HFF-Myc (cell line): ENCODE measurements around the gene LBR.

ENCODE experiments used
- DNase-seq: peaks from one replicate; pipeline ENCODE4 v3.0.0-alpha.2; 2011; ENCODE audit warnings: low read depth; ENCODE audit errors: extremely low read depth
- H3K4me3 ChIP-seq: replicated peaks from 2 replicates; pipeline ENCODE4 v1.5.1; 2011; ENCODE audit warnings: low read depth, mild to moderate bottlenecking, control low read depth, low read length
- TF ChIP-seq, protein P1 (sequence below): IDR thresholded peaks from 2 replicates; pipeline ENCODE4 v1.5.1; 2012; ENCODE audit warnings: mild to moderate bottlenecking, low read depth, low read length, control low read depth; ENCODE audit errors: missing control alignments

Gene LBR

DNA sequence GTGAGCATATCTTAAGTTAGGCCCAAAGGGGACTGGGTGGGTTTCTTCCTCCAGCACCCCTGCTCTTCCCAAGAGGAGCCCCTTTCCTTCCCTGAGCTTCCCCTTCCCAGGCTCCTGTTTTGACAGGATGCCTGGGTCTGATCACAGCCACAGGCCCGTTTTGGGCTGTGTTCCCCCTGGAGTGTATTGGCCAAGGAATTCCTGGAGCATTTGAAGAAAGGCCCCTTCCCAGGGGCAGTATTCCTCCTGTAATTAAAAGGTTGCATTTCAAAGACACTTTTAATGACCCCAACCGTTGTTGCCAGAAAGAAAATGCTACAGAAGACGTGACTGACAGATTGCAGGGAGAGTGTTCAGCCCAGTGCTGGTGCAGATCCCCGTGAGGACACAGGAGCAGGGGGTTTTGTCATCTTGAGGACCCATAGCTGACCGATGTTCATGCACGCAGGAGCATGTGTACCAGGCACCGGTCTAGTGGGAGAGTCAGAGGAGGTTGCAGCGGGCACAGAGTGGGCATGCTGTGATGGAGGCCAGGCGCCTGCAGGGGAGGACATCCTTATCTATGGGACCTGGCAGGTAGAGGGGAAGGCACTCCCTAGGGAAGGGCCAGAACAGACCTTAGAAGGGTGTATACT lies 19.3 kb upstream of the LBR start:
- H3K4me3 ChIP-seq: no peak overlapping the region
- TF ChIP-seq, protein P1, sequence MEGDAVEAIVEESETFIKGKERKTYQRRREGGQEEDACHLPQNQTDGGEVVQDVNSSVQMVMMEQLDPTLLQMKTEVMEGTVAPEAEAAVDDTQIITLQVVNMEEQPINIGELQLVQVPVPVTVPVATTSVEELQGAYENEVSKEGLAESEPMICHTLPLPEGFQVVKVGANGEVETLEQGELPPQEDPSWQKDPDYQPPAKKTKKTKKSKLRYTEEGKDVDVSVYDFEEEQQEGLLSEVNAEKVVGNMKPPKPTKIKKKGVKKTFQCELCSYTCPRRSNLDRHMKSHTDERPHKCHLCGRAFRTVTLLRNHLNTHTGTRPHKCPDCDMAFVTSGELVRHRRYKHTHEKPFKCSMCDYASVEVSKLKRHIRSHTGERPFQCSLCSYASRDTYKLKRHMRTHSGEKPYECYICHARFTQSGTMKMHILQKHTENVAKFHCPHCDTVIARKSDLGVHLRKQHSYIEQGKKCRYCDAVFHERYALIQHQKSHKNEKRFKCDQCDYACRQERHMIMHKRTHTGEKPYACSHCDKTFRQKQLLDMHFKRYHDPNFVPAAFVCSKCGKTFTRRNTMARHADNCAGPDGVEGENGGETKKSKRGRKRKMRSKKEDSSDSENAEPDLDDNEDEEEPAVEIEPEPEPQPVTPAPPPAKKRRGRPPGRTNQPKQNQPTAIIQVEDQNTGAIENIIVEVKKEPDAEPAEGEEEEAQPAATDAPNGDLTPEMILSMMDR: no peak
- no peak for DNase-seq

DNA sequence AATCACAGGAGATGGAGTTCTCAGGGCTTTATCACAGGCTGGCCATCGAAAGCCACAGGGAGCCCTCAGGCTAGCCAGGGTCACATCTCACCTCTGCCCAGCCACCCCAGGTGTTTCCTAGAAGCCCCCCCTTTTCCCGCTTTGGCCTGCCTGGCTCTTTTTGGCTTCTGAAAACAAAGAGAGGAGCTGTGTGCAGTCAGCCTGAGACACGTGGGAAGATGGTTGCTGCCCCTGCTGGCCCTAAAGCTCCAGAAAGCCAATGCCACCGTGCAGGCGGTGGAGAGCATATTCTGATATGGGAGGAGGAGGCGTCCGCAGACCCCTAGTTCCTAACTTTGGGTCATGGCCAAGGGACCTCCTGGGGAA lies 18.7 kb upstream of the LBR start:
- DNase-seq: no peak
- H3K4me3 ChIP-seq: no peak overlapping the region
- TF ChIP-seq, protein P1: no peak

DNA sequence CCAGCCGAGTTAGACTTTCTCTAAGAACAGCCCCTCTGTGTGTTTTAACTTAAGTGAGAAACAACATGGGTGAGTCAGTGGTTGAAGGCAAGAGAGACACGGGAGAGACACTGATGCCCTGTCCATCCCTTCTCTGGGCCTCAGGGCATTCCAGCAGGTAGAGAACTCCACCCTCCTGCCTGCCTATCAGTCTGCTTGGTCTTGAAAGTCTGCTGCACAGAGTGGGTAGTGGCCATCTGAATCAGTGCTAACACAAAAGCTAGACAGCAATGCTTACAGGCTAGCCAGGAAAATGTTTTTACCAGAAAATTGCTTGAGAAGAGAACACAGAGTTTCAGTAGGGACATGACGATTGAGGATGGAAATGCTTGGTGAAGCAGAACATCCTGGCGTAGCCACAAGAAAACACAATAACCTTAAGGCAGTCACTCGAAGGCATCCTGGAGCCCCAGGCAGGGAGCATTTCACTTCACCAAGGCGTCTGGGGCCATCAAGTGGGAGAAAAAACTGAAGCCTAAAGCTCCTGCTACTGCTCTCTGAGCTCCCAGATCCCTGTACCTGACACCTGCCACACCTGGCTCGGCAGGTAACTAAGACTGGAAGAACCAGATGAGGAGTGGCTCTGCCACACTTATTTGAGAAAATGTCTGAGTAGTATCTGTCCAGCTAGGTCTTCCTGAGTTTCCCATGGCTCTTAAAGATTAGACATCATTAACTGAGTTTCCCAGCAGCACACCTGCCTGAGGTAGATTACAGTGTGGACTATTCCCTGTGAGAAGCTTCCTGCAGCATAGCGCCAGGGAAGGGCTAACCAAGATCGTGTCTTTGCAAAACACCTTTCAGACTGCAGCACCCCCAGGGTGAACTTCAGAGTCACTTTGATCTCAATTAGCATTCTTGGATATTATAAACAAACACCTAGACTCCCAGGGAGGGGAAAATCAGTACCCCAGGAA lies 18.1 kb upstream of the LBR start:
- TF ChIP-seq, protein P1: no peak
- no peak for DNase-seq
- no peak overlapping the region for H3K4me3 ChIP-seq

DNA sequence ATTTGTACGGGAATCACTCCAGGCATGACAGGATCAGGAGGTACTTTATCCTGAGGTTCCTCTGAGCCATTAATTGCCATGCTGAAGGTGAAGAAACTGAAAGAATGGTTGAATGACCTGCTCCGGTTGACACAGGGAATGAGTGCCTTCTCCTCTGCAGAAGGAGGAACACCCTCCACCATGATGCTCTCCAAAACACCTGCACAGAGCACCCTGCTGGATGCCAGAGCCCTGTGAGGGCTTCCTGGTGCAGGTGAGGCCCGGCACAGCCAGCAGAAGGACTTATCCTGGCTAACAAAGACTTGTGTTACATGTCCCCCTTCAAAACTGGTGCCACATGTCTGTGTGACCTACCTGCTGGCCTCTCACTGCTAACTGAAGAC lies 14.3 kb upstream of the LBR start:
- TF ChIP-seq, protein P1: no peak
- no peak overlapping the region for H3K4me3 ChIP-seq
- DNase-seq: no peak

DNA sequence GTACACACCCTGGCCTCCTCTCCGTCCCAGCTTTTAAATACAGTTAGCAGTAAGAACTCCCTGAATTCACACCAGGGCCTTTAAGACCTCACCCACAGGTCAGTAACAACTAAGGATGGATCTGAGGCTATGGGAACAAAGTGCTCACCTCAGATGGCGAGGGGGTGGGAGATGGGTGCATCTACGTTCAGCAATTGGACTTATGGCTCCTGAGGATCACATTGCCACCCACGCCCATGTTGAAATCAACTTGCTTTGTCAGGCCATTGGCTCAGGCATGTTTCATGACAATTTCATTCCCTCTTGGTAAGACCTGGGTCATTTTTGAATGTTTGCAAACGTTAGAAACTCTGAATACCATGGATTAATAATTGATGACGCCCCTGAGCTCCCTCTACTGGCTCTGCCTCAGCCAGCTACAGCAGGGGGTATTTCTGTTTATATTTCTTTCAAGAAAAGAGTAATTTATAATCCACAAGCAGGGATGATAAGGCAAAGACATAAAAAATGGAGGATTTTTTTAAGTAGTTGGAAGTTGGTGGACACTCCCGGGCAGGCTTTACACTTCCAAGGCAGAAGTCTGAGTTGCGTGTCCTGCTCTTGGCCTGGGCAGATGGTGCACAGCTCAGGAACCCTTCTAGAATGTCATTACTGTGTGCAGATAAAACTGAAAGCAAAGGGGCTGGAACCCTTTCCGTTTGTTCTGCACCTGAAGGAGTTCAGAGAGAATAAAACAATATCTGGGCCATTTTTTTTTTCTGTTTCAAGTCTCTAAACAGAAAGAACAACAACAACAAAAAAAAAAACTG lies 13.7 kb upstream of the LBR start:
- no peak for DNase-seq
- no peak overlapping the region for H3K4me3 ChIP-seq
- TF ChIP-seq, protein P1: no peak

DNA sequence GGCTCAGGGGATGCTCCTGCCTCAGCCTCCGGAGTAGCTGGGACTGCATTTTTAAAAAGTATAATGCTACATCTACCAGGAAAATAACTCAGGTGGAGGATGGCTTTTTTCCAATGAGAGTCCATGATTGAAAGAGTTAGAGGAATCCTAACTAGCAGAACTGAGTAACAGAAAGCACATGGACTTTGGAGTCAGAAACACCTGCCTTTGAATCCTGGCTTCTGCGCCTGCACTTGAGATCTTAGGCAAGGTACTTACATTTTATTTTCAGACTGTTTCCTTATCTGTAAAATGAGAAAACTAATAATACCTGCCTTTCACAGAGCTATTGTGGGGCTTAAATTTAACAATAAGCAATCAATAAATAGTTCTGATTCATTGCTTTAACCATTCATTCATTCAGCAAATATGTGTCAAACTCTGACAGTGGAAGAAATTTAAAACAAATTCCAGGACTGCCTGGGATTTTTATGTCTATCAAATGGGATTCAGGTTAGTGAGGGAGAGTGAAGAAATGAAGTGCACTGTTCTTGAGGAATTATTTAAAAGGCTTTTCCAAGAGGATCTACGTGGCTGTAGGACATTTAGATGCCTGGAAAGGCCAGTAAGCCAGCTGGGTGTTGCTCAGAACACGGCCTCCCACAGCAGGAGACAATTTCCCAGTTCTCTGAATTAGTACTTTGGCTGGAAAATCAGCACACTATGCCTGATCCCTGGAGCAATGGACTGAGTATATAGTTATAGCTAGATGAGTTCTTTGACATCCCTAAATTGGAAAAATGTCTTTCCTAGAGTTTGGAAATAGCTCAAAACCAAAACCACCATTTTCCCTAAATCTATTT lies 12.8 kb upstream of the LBR start:
- no peak for DNase-seq
- TF ChIP-seq, protein P1: no peak
- no peak overlapping the region for H3K4me3 ChIP-seq
